ENCODE results near the gene FBXW7. TPM values are rescaled to one million over a fixed set of nuclear protein-coding genes. Genes with fewer than 3 reads are reported as not detected.
A peak's percentile ranks its signal among the peaks of the same experiment; 100 is the strongest.

Gene FBXW7
- total RNA-seq, 1 experiment from 2014 or later: 27.1 TPM

GRCh38 chr4:152503653-152504290 is 32.1 kb downstream of the FBXW7 start:
- Histone ChIP-seq H4K8ac (replicated peaks; ENCODE audit: insufficient read length, low read depth, low read length) (no peak overlapping the region), H2BK12ac (ENCODE audit: insufficient read length, low read depth, low read length) (no peak overlapping the region), H2BK15ac (ENCODE audit: low read depth, low read length) (no peak overlapping the region), H2AK5ac (ENCODE audit: insufficient read length, low read length) (no peak overlapping the region), H4K5ac (ENCODE audit: insufficient read length, low read depth, low read length) (no peak overlapping the region), H4K91ac (ENCODE audit: insufficient read length, low read depth, low read length) (no peak overlapping the region), H3K9ac (ENCODE audit: extremely low read depth, insufficient read length, low read length) (no peak overlapping the region), H2BK5ac (ENCODE audit: insufficient read length, low read length) (no peak overlapping the region), H3K79me2 (ENCODE audit: insufficient read depth, low read length) (no peaks in the 10 kb centered on the region), H3K27ac (ENCODE audit: insufficient read length, low read depth, low read length) (no peak overlapping the region), H3K9me3 (ENCODE audit: control insufficient read depth, low read depth, low read length) (no peaks in the 10 kb centered on the region), H3K4me1 (ENCODE audit: insufficient read depth, low read length) (no peaks in the 10 kb centered on the region), H2AFZ (ENCODE audit: low read length) (no peak overlapping the region), H2BK120ac (ENCODE audit: low read depth, low read length, poor library complexity, severe bottlenecking) (no peak overlapping the region), H3K27me3 (ENCODE audit: insufficient read depth, low read length) (no peaks in the 10 kb centered on the region), H3K23me2 (ENCODE audit: insufficient read length, low read depth, low read length, poor library complexity, severe bottlenecking) (no peaks in the 10 kb centered on the region), H3K4me2 (ENCODE audit: insufficient read depth, insufficient read length, low read length) (no peak overlapping the region), H3K4ac (ENCODE audit: low read depth, low read length) (no peak overlapping the region), H3K56ac (ENCODE audit: insufficient read length, low read depth, low read length) (no peak overlapping the region), H3K23ac (ENCODE audit: insufficient read length, low read depth, low read length) (no peak overlapping the region), H3K14ac (ENCODE audit: insufficient read depth, low read length) (no peak overlapping the region), H3K18ac (ENCODE audit: insufficient read length, low read depth, low read length) (no peak overlapping the region), H3T11ph (ENCODE audit: low read length) (no peak overlapping the region), H4K20me1 (ENCODE audit: control insufficient read depth, insufficient read depth, insufficient read length) (no peaks in the 10 kb centered on the region), H3K79me1 (ENCODE audit: insufficient read depth, low read depth, low read length, poor library complexity, severe bottlenecking) (peaks cover 7% of the 10 kb centered on the region), H2BK20ac (ENCODE audit: low read depth, low read length, poor library complexity, severe bottlenecking) (no peak overlapping the region)
- Mint-ChIP-seq H3K27ac (peak overlapping the region in 2 of 3 experiments; percentile 13 to 55; a peak in 1 of 7 replicates), H3K9me3 (no peaks in the 10 kb centered on the region), H3K4me1 (peaks cover 5 to 27% of the 10 kb centered on the region in 2 experiments), H3K4me3 (no peak overlapping the region), H3K27me3 (ENCODE audit: low read depth) (no peaks in the 10 kb centered on the region), H3K36me3 (ENCODE audit: insufficient read depth in 1 of 3, low read depth in 3 of 3) (no peaks in the 10 kb centered on the region)
- TF ChIP-seq CTCF (conservative IDR thresholded peaks at IDR 0.05): no peak
- DNase-seq: no peak
